ENCODE data around the gene ZDHHC9.

ZDHHC9 gene

DNA sequence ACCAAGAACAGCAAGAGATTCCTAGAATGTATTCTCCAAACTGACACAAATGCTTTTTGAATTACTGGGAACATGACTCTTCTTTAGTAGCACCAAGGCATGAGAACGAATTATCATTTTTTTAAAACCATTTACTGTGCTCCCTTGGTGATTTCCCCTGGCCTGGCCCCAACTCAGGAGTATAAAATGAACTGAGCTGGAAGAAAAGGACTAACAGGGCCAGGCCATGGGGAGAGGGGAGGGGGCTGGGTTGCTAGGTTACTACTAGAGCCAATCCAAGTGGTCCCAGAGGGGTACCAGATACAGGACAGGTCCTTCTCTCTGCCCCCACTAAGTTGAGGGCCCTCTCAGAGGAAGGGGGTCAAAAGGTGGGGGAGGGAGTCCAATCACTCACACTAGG, 40.8 kb downstream of the ZDHHC9 start:
- Histone ChIP-seq H3K9me3 (ENCODE audit: insufficient read depth, low read length, severe bottlenecking) (no peaks in the 10 kb centered on the region), H3K4me1 (ENCODE audit: insufficient read depth, low read length) (peaks cover 10% of the 10 kb centered on the region), H3K27me3 (ENCODE audit: insufficient read depth, low read length, poor library complexity) (no peaks in the 10 kb centered on the region), H3K36me3 (ENCODE audit: insufficient read depth, low read length) (peaks cover 7% of the 10 kb centered on the region; the same call in 1 of the 2 replicates), H4K20me1 (ENCODE audit: insufficient read depth, low read length) (no peaks in the 10 kb centered on the region), H2AFZ (ENCODE audit: low read depth, low read length) (no peak overlapping the region), H3K27ac (ENCODE audit: low read length) (no peak overlapping the region), H3K79me2 (ENCODE audit: insufficient read depth, low read length) (no peaks in the 10 kb centered on the region), H3K4me3 (ENCODE audit: low read depth in 1 of 2, low read length in 2 of 2) (no peak overlapping the region), H3K9ac (ENCODE audit: low read depth, low read length) (no peak overlapping the region), H3K4me2 (ENCODE audit: insufficient read depth, low read length) (no peak overlapping the region)
- no peak for ATAC-seq (ENCODE audit: insufficient read depth, low read depth)
- no peak for TF ChIP-seq EZH2 (IDR thresholded peaks at IDR 0.05; ENCODE audit: borderline replicate concordance, low read depth, low read length, severe bottlenecking)
- TF ChIP-seq, protein P1, sequence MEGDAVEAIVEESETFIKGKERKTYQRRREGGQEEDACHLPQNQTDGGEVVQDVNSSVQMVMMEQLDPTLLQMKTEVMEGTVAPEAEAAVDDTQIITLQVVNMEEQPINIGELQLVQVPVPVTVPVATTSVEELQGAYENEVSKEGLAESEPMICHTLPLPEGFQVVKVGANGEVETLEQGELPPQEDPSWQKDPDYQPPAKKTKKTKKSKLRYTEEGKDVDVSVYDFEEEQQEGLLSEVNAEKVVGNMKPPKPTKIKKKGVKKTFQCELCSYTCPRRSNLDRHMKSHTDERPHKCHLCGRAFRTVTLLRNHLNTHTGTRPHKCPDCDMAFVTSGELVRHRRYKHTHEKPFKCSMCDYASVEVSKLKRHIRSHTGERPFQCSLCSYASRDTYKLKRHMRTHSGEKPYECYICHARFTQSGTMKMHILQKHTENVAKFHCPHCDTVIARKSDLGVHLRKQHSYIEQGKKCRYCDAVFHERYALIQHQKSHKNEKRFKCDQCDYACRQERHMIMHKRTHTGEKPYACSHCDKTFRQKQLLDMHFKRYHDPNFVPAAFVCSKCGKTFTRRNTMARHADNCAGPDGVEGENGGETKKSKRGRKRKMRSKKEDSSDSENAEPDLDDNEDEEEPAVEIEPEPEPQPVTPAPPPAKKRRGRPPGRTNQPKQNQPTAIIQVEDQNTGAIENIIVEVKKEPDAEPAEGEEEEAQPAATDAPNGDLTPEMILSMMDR (IDR thresholded peaks at IDR 0.05; ENCODE audit: borderline replicate concordance, extremely low read depth, low read length, poor library complexity, severe bottlenecking), result no peak
- DNase-seq, result no peak

DNA sequence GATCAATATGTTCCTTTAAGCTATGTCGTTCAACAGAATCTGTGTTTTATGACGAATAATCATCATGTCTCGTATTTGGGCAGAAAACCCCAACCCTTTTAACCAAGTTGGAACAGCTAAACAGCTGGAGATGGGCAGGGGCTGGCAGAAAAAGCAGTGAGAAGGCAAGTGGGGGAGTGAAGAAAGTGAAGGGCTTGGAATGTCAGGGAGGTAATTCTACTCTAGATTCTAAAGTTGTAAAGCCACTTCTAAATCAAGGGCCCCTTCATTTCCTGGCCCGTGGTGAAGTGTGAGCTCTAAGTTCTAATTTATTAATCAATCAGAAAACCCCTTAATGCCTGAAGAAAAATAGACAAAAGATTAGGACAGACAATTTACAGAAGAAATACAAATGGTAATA, 43.5 kb downstream of the ZDHHC9 start:
- no peak overlapping the region for H3K4me3 ChIP-seq (ENCODE audit: low read depth in 1 of 2, low read length in 2 of 2)
- DNase-seq (no peak), ATAC-seq (ENCODE audit: insufficient read depth, low read depth) (no peak)
- no peak overlapping the region for H2AFZ ChIP-seq (ENCODE audit: low read depth, low read length)
- H4K20me1 ChIP-seq (ENCODE audit: insufficient read depth, low read length), result peaks cover 7% of the 10 kb centered on the region; the same call in 1 of the 2 replicates
- H3K36me3 ChIP-seq (ENCODE audit: insufficient read depth, low read length), result peaks cover 22% of the 10 kb centered on the region
- no peak overlapping the region for H3K4me2 ChIP-seq (ENCODE audit: insufficient read depth, low read length)
- H3K4me1 ChIP-seq (ENCODE audit: insufficient read depth, low read length), result peaks cover 20% of the 10 kb centered on the region
- H3K27me3 ChIP-seq (ENCODE audit: insufficient read depth, low read length, poor library complexity), result no peaks in the 10 kb centered on the region
- H3K9me3 ChIP-seq (ENCODE audit: insufficient read depth, low read length, severe bottlenecking), result no peaks in the 10 kb centered on the region
- no peak overlapping the region for H3K27ac ChIP-seq (ENCODE audit: low read length)
- no peaks in the 10 kb centered on the region for H3K79me2 ChIP-seq (ENCODE audit: insufficient read depth, low read length)
- H3K9ac ChIP-seq (ENCODE audit: low read depth, low read length), result no peak overlapping the region
- TF ChIP-seq EZH2 (IDR thresholded peaks at IDR 0.05; ENCODE audit: borderline replicate concordance, low read depth, low read length, severe bottlenecking), result no peak
- TF ChIP-seq, protein P1 (IDR thresholded peaks at IDR 0.05; ENCODE audit: borderline replicate concordance, extremely low read depth, low read length, poor library complexity, severe bottlenecking), result no peak

DNA sequence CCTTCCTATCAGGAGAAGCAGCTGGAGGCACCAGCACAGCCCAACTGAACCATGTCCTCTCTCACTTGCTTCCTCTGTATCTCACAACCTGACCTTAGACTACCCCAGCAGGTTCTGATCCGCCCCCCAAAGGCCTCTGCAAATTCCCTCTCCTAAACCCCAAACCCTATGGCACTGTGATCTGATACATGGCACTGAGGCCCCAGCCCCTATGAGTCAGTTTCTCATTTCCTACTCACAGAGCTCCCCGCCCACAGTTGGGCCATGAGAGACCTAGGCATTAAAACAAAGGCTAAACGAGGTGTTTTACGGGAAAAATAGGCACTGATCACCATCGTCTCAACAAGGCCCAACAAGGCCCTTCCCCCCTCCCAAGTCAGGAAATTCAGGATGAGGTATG, 44.8 kb downstream of the ZDHHC9 start:
- peak; percentile 51 for ATAC-seq (ENCODE audit: insufficient read depth, low read depth)
- H3K36me3 ChIP-seq (ENCODE audit: insufficient read depth, low read length), result peaks cover 35% of the 10 kb centered on the region
- DNase-seq, result peak; percentile 59

More for the DNA sequence above, 44.8 kb downstream of the ZDHHC9 start:
- Histone ChIP-seq H3K9ac (ENCODE audit: low read depth, low read length) (no peak overlapping the region), H2AFZ (ENCODE audit: low read depth, low read length) (no peak overlapping the region), H3K4me2 (ENCODE audit: insufficient read depth, low read length) (no peak overlapping the region), H3K27me3 (ENCODE audit: insufficient read depth, low read length, poor library complexity) (no peaks in the 10 kb centered on the region), H3K4me3 (ENCODE audit: low read depth in 1 of 2, low read length in 2 of 2) (no peak overlapping the region), H4K20me1 (ENCODE audit: insufficient read depth, low read length) (peaks cover 20% of the 10 kb centered on the region), H3K4me1 (ENCODE audit: insufficient read depth, low read length) (peaks cover 20% of the 10 kb centered on the region), H3K27ac (ENCODE audit: low read length) (peak overlapping the region; percentile 68), H3K9me3 (ENCODE audit: insufficient read depth, low read length, severe bottlenecking) (no peaks in the 10 kb centered on the region), H3K79me2 (ENCODE audit: insufficient read depth, low read length) (no peaks in the 10 kb centered on the region)
- TF ChIP-seq EZH2 (IDR thresholded peaks at IDR 0.05; ENCODE audit: borderline replicate concordance, low read depth, low read length, severe bottlenecking), result no peak
- TF ChIP-seq, protein P1 (IDR thresholded peaks at IDR 0.05; ENCODE audit: borderline replicate concordance, extremely low read depth, low read length, poor library complexity, severe bottlenecking), result no peak
